ENCODE results near the gene ASIC4. TPM values are rescaled to one million over a fixed set of nuclear protein-coding genes. Genes with fewer than 3 reads are reported as not detected.

Gene ASIC4
- total and polyA plus RNA-seq, 2 of the 13 experiments (the other 11 are each of a cell fraction or from before 2014, with no cell fraction given) = 0.03 TPM; not detected in 1

GRCh38 chr2:219498280-219499057 is 15.8 kb upstream of the ASIC4 start, which contains the start of gene GMPPA (continued):
- peak; percentile 51; the same call in 1 of the 2 replicates for TF ChIP-seq ZSCAN5A (CRISPR knock-in tag; IDR thresholded peaks at IDR 0.05; ENCODE audit: borderline replicate concordance)
- TF ChIP-seq ATF7 (IDR thresholded peaks at IDR 0.05) = no peak
- 0 out of 2 replicates have a peak, but pooled peaks have one; percentile 7 for TF ChIP-seq ATF7 (CRISPR knock-in tag; IDR thresholded peaks at IDR 0.05)
- 0 out of 2 replicates have a peak, but pooled peaks have one; percentile 14 for TF ChIP-seq ATF3 (CRISPR knock-in tag; IDR thresholded peaks at IDR 0.05)
- 0 out of 2 replicates have a peak, but pooled peaks have one; percentile 44 for TF ChIP-seq ZNF33B (CRISPR knock-in tag; IDR thresholded peaks at IDR 0.05)
- TF ChIP-seq GATAD1 (CRISPR knock-in tag; IDR thresholded peaks at IDR 0.05) = peak; percentile 85
- TF ChIP-seq TBL1XR1 (IDR thresholded peaks at IDR 0.05; ENCODE audit: borderline replicate concordance, low read length, partially characterized antibody) = peak; percentile 40
- TF ChIP-seq, protein P1, sequence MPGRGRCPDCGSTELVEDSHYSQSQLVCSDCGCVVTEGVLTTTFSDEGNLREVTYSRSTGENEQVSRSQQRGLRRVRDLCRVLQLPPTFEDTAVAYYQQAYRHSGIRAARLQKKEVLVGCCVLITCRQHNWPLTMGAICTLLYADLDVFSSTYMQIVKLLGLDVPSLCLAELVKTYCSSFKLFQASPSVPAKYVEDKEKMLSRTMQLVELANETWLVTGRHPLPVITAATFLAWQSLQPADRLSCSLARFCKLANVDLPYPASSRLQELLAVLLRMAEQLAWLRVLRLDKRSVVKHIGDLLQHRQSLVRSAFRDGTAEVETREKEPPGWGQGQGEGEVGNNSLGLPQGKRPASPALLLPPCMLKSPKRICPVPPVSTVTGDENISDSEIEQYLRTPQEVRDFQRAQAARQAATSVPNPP (CRISPR knock-in tag; IDR thresholded peaks at IDR 0.05) = no peak
- TF ChIP-seq ZNF782 (CRISPR knock-in tag; IDR thresholded peaks at IDR 0.05; ENCODE audit: borderline replicate concordance) = peak; percentile 57; the same call in 1 of the 2 replicates
- TF ChIP-seq RCOR2 (CRISPR knock-in tag; IDR thresholded peaks at IDR 0.05) = no peak
- TF ChIP-seq NR2F2 (IDR thresholded peaks at IDR 0.05; ENCODE audit: borderline replicate concordance, low read depth) = 0 out of 2 replicates have a peak, but pooled peaks have one; percentile 7
- peak; percentile 87 for TF ChIP-seq ZMYM2 (CRISPR knock-in tag; IDR thresholded peaks at IDR 0.05)
- no peak for TF ChIP-seq MBD4 (IDR thresholded peaks at IDR 0.05; ENCODE audit: borderline replicate concordance, low read length)
- peak; percentile 79 for TF ChIP-seq ARNTL (CRISPR knock-in tag; IDR thresholded peaks at IDR 0.05)
- TF ChIP-seq ZGPAT (CRISPR knock-in tag; IDR thresholded peaks at IDR 0.05) = peak; percentile 67
- TF ChIP-seq YY1 (IDR thresholded peaks at IDR 0.05; ENCODE audit: insufficient read depth, insufficient replicate concordance, low read depth, low read length) = peak; percentile 39
- no peak for TF ChIP-seq ZNF460 (CRISPR knock-in tag; IDR thresholded peaks at IDR 0.05; ENCODE audit: borderline replicate concordance)
- 0 out of 2 replicates have a peak, but pooled peaks have one; percentile 2 for TF ChIP-seq ZNF263 (CRISPR knock-in tag; IDR thresholded peaks at IDR 0.05)
- no peak; the same call in 1 of the 2 replicates for TF ChIP-seq ZNF552 (CRISPR knock-in tag; IDR thresholded peaks at IDR 0.05; ENCODE audit: borderline replicate concordance)
- no peak for TF ChIP-seq ZNF3 (CRISPR knock-in tag; IDR thresholded peaks at IDR 0.05)
- TF ChIP-seq, protein P2, sequence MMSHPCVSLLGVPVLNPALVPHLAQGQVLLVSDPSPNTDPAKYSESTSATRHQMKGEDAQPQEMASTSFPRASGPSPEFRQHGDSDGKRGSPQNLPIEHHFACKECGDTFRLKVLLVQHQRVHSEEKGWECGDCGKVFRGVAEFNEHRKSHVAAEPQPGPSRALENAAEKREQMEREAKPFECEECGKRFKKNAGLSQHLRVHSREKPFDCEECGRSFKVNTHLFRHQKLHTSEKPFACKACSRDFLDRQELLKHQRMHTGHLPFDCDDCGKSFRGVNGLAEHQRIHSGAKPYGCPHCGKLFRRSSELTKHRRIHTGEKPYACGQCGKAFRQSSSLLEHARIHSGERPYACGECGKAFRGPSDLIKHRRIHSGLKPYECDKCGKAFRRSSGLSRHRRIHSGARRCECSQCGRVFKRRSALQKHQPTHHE (CRISPR knock-in tag; IDR thresholded peaks at IDR 0.05; ENCODE audit: borderline replicate concordance) = peak; percentile 93
- TF ChIP-seq, protein P3, sequence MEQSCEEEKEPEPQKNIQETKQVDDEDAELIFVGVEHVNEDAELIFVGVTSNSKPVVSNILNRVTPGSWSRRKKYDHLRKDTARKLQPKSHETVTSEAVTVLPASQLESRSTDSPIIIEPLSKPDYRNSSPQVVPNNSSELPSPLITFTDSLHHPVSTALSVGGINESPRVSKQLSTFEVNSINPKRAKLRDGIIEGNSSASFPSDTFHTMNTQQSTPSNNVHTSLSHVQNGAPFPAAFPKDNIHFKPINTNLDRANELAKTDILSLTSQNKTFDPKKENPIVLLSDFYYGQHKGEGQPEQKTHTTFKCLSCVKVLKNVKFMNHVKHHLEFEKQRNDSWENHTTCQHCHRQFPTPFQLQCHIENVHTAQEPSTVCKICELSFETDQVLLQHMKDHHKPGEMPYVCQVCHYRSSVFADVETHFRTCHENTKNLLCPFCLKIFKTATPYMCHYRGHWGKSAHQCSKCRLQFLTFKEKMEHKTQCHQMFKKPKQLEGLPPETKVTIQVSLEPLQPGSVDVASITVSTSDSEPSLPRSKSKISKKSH (CRISPR knock-in tag; IDR thresholded peaks at IDR 0.05; ENCODE audit: borderline replicate concordance) = peak; percentile 10; the same call in 1 of the 2 replicates

Data from HepG2 (cell line).